Measurements from ENCODE around the gene RHEB. TPM values are rescaled to one million over a fixed set of nuclear protein-coding genes. Genes with fewer than 3 reads are reported as not detected.

Gene RHEB
- total RNA-seq, 1 experiment from 2014 or later, result 123 TPM

GRCh38 chr7:151437159-151437553, 82.5 kb downstream of the RHEB start:
- H3K27me3 Mint-ChIP-seq (ENCODE audit: unreplicated experiment), result peaks cover 64% of the 10 kb centered on the region
- no peaks in the 10 kb centered on the region for H3K36me3 Mint-ChIP-seq (ENCODE audit: insufficient read depth, unreplicated experiment)
- intact Hi-C loops (cut with micrococcal nuclease; ENCODE audit: unreplicated experiment), result no loop called here
- no peak overlapping the region for H3K4me3 Mint-ChIP-seq (ENCODE audit: low read depth, unreplicated experiment)
- BruUV-seq (replicated peaks), result no TSS peak
- no peak overlapping the region for H3K27ac Mint-ChIP-seq (ENCODE audit: unreplicated experiment)
- CTCF ChIA-PET, result interaction anchor here (0.6 kb wide), 1 partner anchor 188 kb away, joined by 8 read pairs; no protein-coding TSS in a partner anchor
- no peaks in the 10 kb centered on the region for H3K4me1 Mint-ChIP-seq (ENCODE audit: low read depth, unreplicated experiment)
- H3K9me3 Mint-ChIP-seq (ENCODE audit: low read depth, unreplicated experiment), result no peaks in the 10 kb centered on the region
- DNase-seq, result no peak
- TF ChIP-seq CTCF (IDR thresholded peaks at IDR 0.05; ENCODE audit: unreplicated experiment), result no peak

- Mint-ChIP-seq H3K27ac (ENCODE audit: unreplicated experiment) (no peak overlapping the region), H3K4me1 (ENCODE audit: low read depth, unreplicated experiment) (no peaks in the 10 kb centered on the region), H3K27me3 (ENCODE audit: unreplicated experiment) (peaks cover 58% of the 10 kb centered on the region), H3K4me3 (ENCODE audit: low read depth, unreplicated experiment) (no peak overlapping the region), H3K36me3 (ENCODE audit: insufficient read depth, unreplicated experiment) (no peaks in the 10 kb centered on the region), H3K9me3 (ENCODE audit: low read depth, unreplicated experiment) (no peaks in the 10 kb centered on the region)
- DNase-seq, result no peak
- TF ChIP-seq CTCF (IDR thresholded peaks at IDR 0.05; ENCODE audit: unreplicated experiment), result no peak
- BruUV-seq (replicated peaks), result no TSS peak
- CTCF ChIA-PET, result interaction anchor here (0.6 kb wide), 1 partner anchor 187 kb away, joined by 8 read pairs; no protein-coding TSS in a partner anchor
- intact Hi-C loops (cut with micrococcal nuclease; ENCODE audit: unreplicated experiment), result no loop called here
Measured at GRCh38 chr7:151436446-151437158, 83.1 kb downstream of the RHEB start.

GRCh38 chr7:151435971-151436370, 83.7 kb downstream of the RHEB start:
- H3K4me1 Mint-ChIP-seq (ENCODE audit: low read depth, unreplicated experiment), result no peaks in the 10 kb centered on the region
- no peaks in the 10 kb centered on the region for H3K36me3 Mint-ChIP-seq (ENCODE audit: insufficient read depth, unreplicated experiment)
- no TSS peak for BruUV-seq (replicated peaks)
- intact Hi-C loops (cut with micrococcal nuclease; ENCODE audit: unreplicated experiment), result no loop called here
- no peaks in the 10 kb centered on the region for H3K9me3 Mint-ChIP-seq (ENCODE audit: low read depth, unreplicated experiment)
- CTCF ChIA-PET, result no interaction called here
- H3K4me3 Mint-ChIP-seq (ENCODE audit: low read depth, unreplicated experiment), result no peak overlapping the region
- no peak for TF ChIP-seq CTCF (IDR thresholded peaks at IDR 0.05; ENCODE audit: unreplicated experiment)
- peaks cover 52% of the 10 kb centered on the region for H3K27me3 Mint-ChIP-seq (ENCODE audit: unreplicated experiment)
- no peak for DNase-seq
- no peak overlapping the region for H3K27ac Mint-ChIP-seq (ENCODE audit: unreplicated experiment)

- no peak overlapping the region for H3K27ac Mint-ChIP-seq (ENCODE audit: unreplicated experiment)
- no peaks in the 10 kb centered on the region for H3K4me1 Mint-ChIP-seq (ENCODE audit: low read depth, unreplicated experiment)
- no peak overlapping the region for H3K4me3 Mint-ChIP-seq (ENCODE audit: low read depth, unreplicated experiment)
- DNase-seq, result no peak
- TF ChIP-seq CTCF (IDR thresholded peaks at IDR 0.05; ENCODE audit: unreplicated experiment), result no peak
- CTCF ChIA-PET, result no interaction called here
- H3K9me3 Mint-ChIP-seq (ENCODE audit: low read depth, unreplicated experiment), result no peaks in the 10 kb centered on the region
- no peaks in the 10 kb centered on the region for H3K36me3 Mint-ChIP-seq (ENCODE audit: insufficient read depth, unreplicated experiment)
- intact Hi-C loops (cut with micrococcal nuclease; ENCODE audit: unreplicated experiment), result no loop called here
- peaks cover 45% of the 10 kb centered on the region for H3K27me3 Mint-ChIP-seq (ENCODE audit: unreplicated experiment)
- no TSS peak for BruUV-seq (replicated peaks)
Measured at GRCh38 chr7:151435103-151435916, 84.4 kb downstream of the RHEB start.
